Testis (tissue), 3 donors: ENCODE measurements around the gene DDI2. TPM values are rescaled to one million over a fixed set of nuclear protein-coding genes. Genes with fewer than 3 reads are reported as not detected.

Experiments
- DNase-seq: peaks from one replicate; pipeline ENCODE4 v3.0.0-alpha.2; 2019
- H3K27ac ChIP-seq, 2 donors: fragments of 200-600 bp; sonication (generic); one replicate each; pipeline ENCODE4 v1.5.1; 2019
- H3K27me3 ChIP-seq: fragments of 200-600 bp; sonication (generic); one replicate; pipeline ENCODE4 v1.5.1; 2019
- H3K36me3 ChIP-seq: fragments of 200-600 bp; sonication (generic); one replicate; pipeline ENCODE4 v1.5.1; 2017; ENCODE audit warnings: low read depth; ENCODE audit errors: missing control alignments
- H3K4me1 ChIP-seq: fragments of 200-600 bp; sonication (generic); one replicate; pipeline ENCODE4 v1.5.1; 2019
- H3K4me3 ChIP-seq, 2 donors: fragments of 200-600 bp; sonication (generic); one replicate each; pipeline ENCODE4 v1.5.1; 2017 to 2019
- H3K9me3 ChIP-seq: fragments of 200-600 bp; sonication (generic); one replicate; pipeline ENCODE4 v1.5.1; 2017
- POLR2A ChIP-seq: fragments of 450-650 bp; IDR thresholded peaks from one replicate; pipeline ENCODE4 v1.6.1; 2017; ENCODE audit warnings: antibody characterized with exemption, mild to moderate bottlenecking, moderate library complexity
- WGBS, 2 donors: methylation state at CpG; one replicate each; pipeline ENCODE4 v1.1.5; 2018; 5-methylcytosine and 5-hydroxymethylcytosine counted together
- intact Hi-C: fragments of 100-400 bp; cut with DNase I; formaldehyde crosslinking; loops from one replicate; pipeline ENCODE4 v1.15.1; 2023; ENCODE audit warnings: low total_unique reads
- polyA plus RNA-seq: library from polyadenylated mRNA; stranded (reverse); fragments of 350-450 nt; fragmentation: Illumina TruSeq; extraction: RNeasy Lipid Tissue Mini Kit (QIAGEN cat#74804); gene quantifications from one replicate; pipeline ENCODE4 v1.2.3, GENCODE V29; 2014; ENCODE audit warnings: low read depth, low replicate concordance; ENCODE audit not compliant: insufficient read depth
- total RNA-seq, 2 donors: library from RNA; depleted of rRNA; stranded (reverse); fragments of >200 nt; gene quantifications; one replicate each; pipeline ENCODE4 v1.2.3, GENCODE V29; 2016
- TF ChIP-seq, protein P1 (sequence below), 3 experiments: fragments of 450-650 bp in 2 of 3; fragments of 200-600 bp in 1 of 3; sonication (generic) in 1 of 3; IDR thresholded peaks; one replicate each; pipeline ENCODE4 v1.5.1; 2016 to 2019; ENCODE audit warnings: antibody characterized with exemption in 3 of 3, mild to moderate bottlenecking in 2 of 3, moderate library complexity in 1 of 3

The DDI2 gene
- total and polyA plus RNA-seq, 3 donors from 2014 or later, result 9.6 to 54.2 (median 45.2) TPM

DNA sequence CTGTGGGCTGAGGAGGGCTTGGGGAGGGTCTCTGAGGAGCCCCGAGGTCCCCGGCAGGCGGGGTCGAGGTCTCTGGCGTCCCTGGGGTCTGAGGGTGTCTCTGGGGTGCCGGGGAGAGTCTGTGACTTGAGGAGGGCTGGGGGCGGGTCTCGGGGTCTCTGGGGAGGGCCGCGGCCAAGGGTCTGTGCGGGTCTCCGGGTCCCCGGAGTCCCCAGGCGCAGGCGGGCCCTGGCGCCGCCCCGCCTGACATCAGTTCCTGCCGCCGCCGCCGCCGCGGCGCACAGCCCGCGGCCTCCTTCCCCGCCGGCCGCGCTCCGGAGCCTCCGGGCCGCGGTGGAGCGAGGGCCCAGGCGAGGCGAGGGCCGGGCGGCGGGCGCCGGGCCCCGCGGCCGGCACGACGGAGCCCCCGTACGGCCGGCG lies 66.8 kb downstream of the DDI2 start, which contains the start of gene PLEKHM2:
PLEKHM2 (plus strand) TSS at position 279 of the 420 bp plus-strand sequence. CDS start 239 bp downstream, outside the sequence.
- Histone ChIP-seq H3K4me1 (peaks cover 17% of the 10 kb centered on the region), H3K36me3 (no peaks in the 10 kb centered on the region), H3K27ac (peak within 1 kb of the TSS; percentile 94 to 96), H3K9me3 (no peaks in the 10 kb centered on the region), H3K27me3 (no peaks in the 10 kb centered on the region), H3K4me3 (peak within 1 kb of the TSS; percentile 85 to 86)
- intact Hi-C loops, result no loop called here
- no peak for TF ChIP-seq POLR2A
- TF ChIP-seq, protein P1, sequence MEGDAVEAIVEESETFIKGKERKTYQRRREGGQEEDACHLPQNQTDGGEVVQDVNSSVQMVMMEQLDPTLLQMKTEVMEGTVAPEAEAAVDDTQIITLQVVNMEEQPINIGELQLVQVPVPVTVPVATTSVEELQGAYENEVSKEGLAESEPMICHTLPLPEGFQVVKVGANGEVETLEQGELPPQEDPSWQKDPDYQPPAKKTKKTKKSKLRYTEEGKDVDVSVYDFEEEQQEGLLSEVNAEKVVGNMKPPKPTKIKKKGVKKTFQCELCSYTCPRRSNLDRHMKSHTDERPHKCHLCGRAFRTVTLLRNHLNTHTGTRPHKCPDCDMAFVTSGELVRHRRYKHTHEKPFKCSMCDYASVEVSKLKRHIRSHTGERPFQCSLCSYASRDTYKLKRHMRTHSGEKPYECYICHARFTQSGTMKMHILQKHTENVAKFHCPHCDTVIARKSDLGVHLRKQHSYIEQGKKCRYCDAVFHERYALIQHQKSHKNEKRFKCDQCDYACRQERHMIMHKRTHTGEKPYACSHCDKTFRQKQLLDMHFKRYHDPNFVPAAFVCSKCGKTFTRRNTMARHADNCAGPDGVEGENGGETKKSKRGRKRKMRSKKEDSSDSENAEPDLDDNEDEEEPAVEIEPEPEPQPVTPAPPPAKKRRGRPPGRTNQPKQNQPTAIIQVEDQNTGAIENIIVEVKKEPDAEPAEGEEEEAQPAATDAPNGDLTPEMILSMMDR (IDR thresholded peaks at IDR 0.05), result no peak
- no peak for DNase-seq
- 0% methylated on average over 5 to 10 of the region's 52 CpGs for WGBS, 2 donors

DNA sequence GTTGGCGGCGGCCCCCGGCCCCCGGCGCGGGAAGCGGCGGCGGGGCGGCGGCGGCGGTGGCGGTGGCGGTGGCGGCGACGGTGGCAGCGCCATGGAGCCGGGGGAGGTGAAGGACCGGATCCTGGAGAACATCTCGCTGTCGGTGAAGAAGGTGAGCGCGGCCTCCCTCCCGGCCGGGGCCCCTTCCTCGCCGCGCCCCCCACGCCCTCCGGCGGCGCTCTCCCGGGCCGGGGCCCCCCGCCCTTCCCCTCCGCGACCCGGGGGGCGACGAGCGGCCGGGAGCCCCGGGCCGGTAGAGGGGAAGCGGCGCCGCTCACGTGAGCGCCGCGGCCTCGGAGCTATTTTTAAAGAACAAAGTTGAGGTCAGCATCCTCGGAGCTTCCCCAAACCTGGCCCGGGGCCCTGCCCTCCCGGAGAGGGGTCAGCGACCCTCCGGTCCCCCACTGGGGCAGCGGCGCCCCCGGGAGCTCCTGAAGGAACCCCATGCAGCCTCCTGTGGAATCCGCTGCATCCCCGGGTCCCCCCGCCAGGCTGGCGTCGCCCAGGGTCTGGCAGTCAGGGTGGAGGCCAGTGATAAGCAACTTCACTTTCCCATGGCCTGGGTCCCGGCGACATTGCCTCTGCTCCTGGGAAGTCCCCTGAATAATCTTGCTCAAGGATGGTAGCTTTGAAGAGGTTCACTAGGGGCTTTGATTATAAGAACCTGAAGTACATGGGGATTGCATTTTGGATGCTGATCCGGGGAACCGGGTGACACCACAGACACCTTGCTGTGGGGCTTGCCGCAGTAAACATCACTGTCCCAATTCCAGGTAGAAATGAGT lies 67.4 kb downstream of the DDI2 start:
- TF ChIP-seq, protein P1 (IDR thresholded peaks at IDR 0.05), result peak in 1 of 3 experiments; percentile 16
- TF ChIP-seq POLR2A, result no peak
- no peaks in the 10 kb centered on the region for H3K36me3 ChIP-seq
- peak; percentile 37 for DNase-seq
- peaks cover 17% of the 10 kb centered on the region for H3K4me1 ChIP-seq
- peak overlapping the region; percentile 79 to 94 for H3K27ac ChIP-seq
- 1 to 2% methylated on average over 6 to 50 of the region's 72 CpGs for WGBS, 2 donors
- no peaks in the 10 kb centered on the region for H3K27me3 ChIP-seq
- peak overlapping the region; percentile 83 to 86 for H3K4me3 ChIP-seq
- intact Hi-C loops, result no loop called here
- no peaks in the 10 kb centered on the region for H3K9me3 ChIP-seq

- WGBS, 2 donors, result 54 to 58% methylated on average over 4 of the region's 4 CpGs
- Histone ChIP-seq H3K4me1 (peaks cover 17% of the 10 kb centered on the region), H3K27ac (peak overlapping the region; percentile 31 to 79), H3K27me3 (no peaks in the 10 kb centered on the region), H3K9me3 (no peaks in the 10 kb centered on the region), H3K4me3 (no peak overlapping the region), H3K36me3 (no peaks in the 10 kb centered on the region)
- intact Hi-C loops, result no loop called here
- DNase-seq, result no peak
- TF ChIP-seq POLR2A, result no peak
- TF ChIP-seq, protein P1 (IDR thresholded peaks at IDR 0.05), result no peak
Measured at GRCh38 chr1:15685820-15686219, 68.6 kb downstream of the DDI2 start.

GRCh38 chr1:15687446-15687845 lies 70.2 kb downstream of the DDI2 start:
- H3K9me3 ChIP-seq, result no peaks in the 10 kb centered on the region
- DNase-seq, result no peak
- no peak for TF ChIP-seq POLR2A
- TF ChIP-seq, protein P1 (IDR thresholded peaks at IDR 0.05), result no peak
- WGBS, 2 donors, result 72 to 80% methylated on average over 2 of the region's 2 CpGs
- intact Hi-C loops, result no loop called here
- no peaks in the 10 kb centered on the region for H3K27me3 ChIP-seq
- H3K36me3 ChIP-seq, result no peaks in the 10 kb centered on the region
- H3K4me1 ChIP-seq, result peaks cover 28% of the 10 kb centered on the region
- H3K27ac ChIP-seq, result no peak overlapping the region
- H3K4me3 ChIP-seq, result no peak overlapping the region
